Activated CD4-positive, alpha-beta T cell treated with anti-CD3 and anti-CD28 coated beads, Interleukin-2, amount 10 ng/mL, durations not matched to agents 24 days and 14 days (primary cell): ENCODE results near the gene RAI1. TPM values are rescaled to one million over a fixed set of nuclear protein-coding genes. Genes with fewer than 3 reads are reported as not detected.

ENCODE experiments used
- DNase-seq: peaks from one replicate; pipeline ENCODE4 v3.0.0; 2022
- H3K27ac Mint-ChIP-seq: one replicate; pipeline ENCODE4 v1.8.0; 2022; ENCODE audit warnings: mild to moderate bottlenecking, mixed read lengths
- H3K27me3 Mint-ChIP-seq: one replicate; pipeline ENCODE4 v1.8.0; 2022; ENCODE audit warnings: mixed read lengths
- H3K36me3 Mint-ChIP-seq: one replicate; pipeline ENCODE4 v1.8.0; 2022; ENCODE audit warnings: low read depth, mild to moderate bottlenecking, mixed read lengths
- H3K4me1 Mint-ChIP-seq: one replicate; pipeline ENCODE4 v1.8.0; 2021; ENCODE audit warnings: mixed read lengths
- H3K4me3 Mint-ChIP-seq: one replicate; pipeline ENCODE4 v1.8.0; 2022; ENCODE audit warnings: mild to moderate bottlenecking, moderate library complexity, mixed read lengths
- H3K9me3 Mint-ChIP-seq: one replicate; pipeline ENCODE4 v1.8.0; 2021; ENCODE audit warnings: mixed read lengths
- intact Hi-C: fragments of 100-400 bp; cut with micrococcal nuclease; formaldehyde crosslinking; loops from one replicate; pipeline ENCODE4 v1.15.1; 2023
- total RNA-seq: library from RNA; stranded (reverse); gene quantifications from 2 replicates; pipeline ENCODE4 v1.2.3, GENCODE V29; 2022

RAI1 gene
- total RNA-seq, 1 donor from 2014 or later, result 34.5 TPM

DNA sequence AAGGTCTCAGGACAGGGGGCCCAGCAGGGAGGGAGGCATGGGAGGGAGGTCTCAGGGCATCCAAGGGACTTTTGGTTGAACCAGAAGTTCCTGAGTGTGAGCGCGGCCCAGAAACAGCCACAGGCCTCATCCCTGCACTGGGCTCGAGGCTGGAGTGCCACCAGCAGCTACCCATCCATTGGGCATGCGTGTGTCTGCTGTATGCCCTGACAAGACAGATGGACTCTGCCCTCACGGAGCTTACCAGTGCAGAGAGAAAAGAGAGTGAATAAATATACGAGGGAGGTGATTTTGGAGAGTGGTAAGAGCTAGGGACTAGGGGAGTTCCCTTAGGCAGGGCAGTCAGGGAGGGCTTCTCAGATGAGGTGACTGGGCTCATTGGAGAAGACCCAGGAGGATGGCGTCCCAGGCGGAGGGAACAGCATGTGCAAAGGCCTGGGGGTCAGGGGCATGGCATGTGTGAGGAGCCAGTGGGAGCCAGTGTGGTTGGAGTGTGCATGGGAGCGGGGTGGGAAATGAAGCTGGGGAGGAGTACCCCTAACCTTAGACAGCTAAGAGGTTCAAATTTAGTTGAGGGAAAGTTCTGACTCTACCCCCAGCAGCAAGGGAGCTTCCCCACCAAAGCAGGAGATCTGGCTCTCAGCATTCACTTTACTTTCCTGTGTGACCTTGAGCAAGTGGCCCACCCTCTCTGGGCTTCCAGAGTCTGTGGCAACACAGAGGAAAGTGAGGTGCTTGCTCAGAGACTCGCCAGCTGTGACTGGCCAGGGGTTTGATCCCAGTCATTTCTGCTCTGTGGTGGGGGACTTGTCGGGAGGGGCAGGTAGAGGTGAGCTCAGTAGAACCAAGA, 80.9 kb downstream of the RAI1 start:
- Mint-ChIP-seq H3K4me1 (peaks cover 18% of the 10 kb centered on the region), H3K36me3 (peaks cover 1% of the 10 kb centered on the region), H3K9me3 (no peaks in the 10 kb centered on the region), H3K4me3 (no peak overlapping the region), H3K27ac (no peak overlapping the region), H3K27me3 (no peaks in the 10 kb centered on the region)
- intact Hi-C loops, result no loop called here
- no peak for DNase-seq

GRCh38 chr17:17762744-17763105, 81.5 kb downstream of the RAI1 start:
- Mint-ChIP-seq H3K27ac (no peak overlapping the region), H3K4me3 (no peak overlapping the region), H3K9me3 (no peaks in the 10 kb centered on the region), H3K27me3 (no peaks in the 10 kb centered on the region), H3K36me3 (peaks cover 1% of the 10 kb centered on the region), H3K4me1 (peaks cover 14% of the 10 kb centered on the region)
- intact Hi-C loops, result no loop called here
- no peak for DNase-seq

DNA sequence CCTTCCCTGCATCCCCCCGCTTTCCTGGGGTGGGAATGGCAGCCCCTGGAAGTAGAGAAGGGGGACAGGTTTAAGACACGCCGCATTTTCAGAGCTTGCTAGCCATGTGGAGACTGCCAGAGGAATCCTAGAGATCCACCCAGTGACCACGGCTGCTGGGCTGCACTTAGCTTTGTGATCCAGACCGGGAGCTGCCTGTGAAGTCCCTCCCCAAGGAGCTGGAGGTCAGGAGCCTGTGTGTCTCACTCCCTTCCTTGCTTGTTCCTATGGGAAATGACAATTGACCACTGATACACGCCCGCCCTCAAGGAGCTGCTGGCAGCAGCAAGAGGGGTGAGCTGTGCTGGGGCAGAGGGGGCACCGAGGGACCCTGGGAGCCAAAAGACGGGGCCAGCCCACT, 81.9 kb downstream of the RAI1 start:
- Mint-ChIP-seq H3K4me3 (no peak overlapping the region), H3K9me3 (no peaks in the 10 kb centered on the region), H3K27me3 (no peaks in the 10 kb centered on the region), H3K36me3 (peaks cover 1% of the 10 kb centered on the region), H3K4me1 (peaks cover 12% of the 10 kb centered on the region), H3K27ac (no peak overlapping the region)
- no peak for DNase-seq
- intact Hi-C loops, result no loop called here

- no peak overlapping the region for H3K27ac Mint-ChIP-seq
- H3K9me3 Mint-ChIP-seq, result no peaks in the 10 kb centered on the region
- no peak for DNase-seq
- peaks cover 1% of the 10 kb centered on the region for H3K36me3 Mint-ChIP-seq
- peaks cover 12% of the 10 kb centered on the region for H3K4me1 Mint-ChIP-seq
- no peak overlapping the region for H3K4me3 Mint-ChIP-seq
- intact Hi-C loops, result no loop called here
- H3K27me3 Mint-ChIP-seq, result no peaks in the 10 kb centered on the region
Measured at GRCh38 chr17:17763734-17764133, 82.5 kb downstream of the RAI1 start.

- no peak overlapping the region for H3K27ac Mint-ChIP-seq
- DNase-seq, result no peak
- H3K4me3 Mint-ChIP-seq, result no peak overlapping the region
- peaks cover 1% of the 10 kb centered on the region for H3K36me3 Mint-ChIP-seq
- H3K9me3 Mint-ChIP-seq, result no peaks in the 10 kb centered on the region
- no peaks in the 10 kb centered on the region for H3K27me3 Mint-ChIP-seq
- intact Hi-C loops, result no loop called here
- peaks cover 12% of the 10 kb centered on the region for H3K4me1 Mint-ChIP-seq
Measured at GRCh38 chr17:17765359-17766076, 84.3 kb downstream of the RAI1 start.

- Mint-ChIP-seq H3K27me3 (no peaks in the 10 kb centered on the region), H3K36me3 (peaks cover 1% of the 10 kb centered on the region), H3K9me3 (no peaks in the 10 kb centered on the region), H3K4me3 (no peak overlapping the region), H3K27ac (no peak overlapping the region), H3K4me1 (peaks cover 12% of the 10 kb centered on the region)
- intact Hi-C loops, result no loop called here
- DNase-seq, result no peak
Measured at GRCh38 chr17:17766077-17766743, 85.0 kb downstream of the RAI1 start.

DNA sequence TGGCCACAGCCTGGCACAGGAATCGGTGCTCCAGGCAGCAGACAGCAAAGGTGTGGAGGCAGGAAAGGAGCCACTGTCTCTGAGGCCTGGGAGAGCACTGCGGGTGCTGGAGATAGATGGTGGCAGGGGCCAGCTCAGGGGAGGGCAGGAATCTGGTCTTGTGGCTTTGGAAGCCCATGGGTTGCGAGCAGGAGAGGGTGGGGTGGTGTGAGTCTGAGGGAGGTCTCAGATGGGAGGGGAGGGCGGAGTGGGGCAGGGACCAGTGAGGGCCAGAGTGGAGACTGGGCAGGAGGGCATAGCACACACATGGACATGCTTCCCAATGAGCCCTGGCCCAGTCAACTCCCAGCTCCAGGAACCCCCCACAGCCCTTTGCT, 85.5 kb downstream of the RAI1 start:
- Mint-ChIP-seq H3K27me3 (no peaks in the 10 kb centered on the region), H3K36me3 (peaks cover 1% of the 10 kb centered on the region), H3K9me3 (no peaks in the 10 kb centered on the region), H3K27ac (no peak overlapping the region), H3K4me3 (no peak overlapping the region), H3K4me1 (peaks cover 12% of the 10 kb centered on the region)
- intact Hi-C loops, result no loop called here
- no peak for DNase-seq

DNA sequence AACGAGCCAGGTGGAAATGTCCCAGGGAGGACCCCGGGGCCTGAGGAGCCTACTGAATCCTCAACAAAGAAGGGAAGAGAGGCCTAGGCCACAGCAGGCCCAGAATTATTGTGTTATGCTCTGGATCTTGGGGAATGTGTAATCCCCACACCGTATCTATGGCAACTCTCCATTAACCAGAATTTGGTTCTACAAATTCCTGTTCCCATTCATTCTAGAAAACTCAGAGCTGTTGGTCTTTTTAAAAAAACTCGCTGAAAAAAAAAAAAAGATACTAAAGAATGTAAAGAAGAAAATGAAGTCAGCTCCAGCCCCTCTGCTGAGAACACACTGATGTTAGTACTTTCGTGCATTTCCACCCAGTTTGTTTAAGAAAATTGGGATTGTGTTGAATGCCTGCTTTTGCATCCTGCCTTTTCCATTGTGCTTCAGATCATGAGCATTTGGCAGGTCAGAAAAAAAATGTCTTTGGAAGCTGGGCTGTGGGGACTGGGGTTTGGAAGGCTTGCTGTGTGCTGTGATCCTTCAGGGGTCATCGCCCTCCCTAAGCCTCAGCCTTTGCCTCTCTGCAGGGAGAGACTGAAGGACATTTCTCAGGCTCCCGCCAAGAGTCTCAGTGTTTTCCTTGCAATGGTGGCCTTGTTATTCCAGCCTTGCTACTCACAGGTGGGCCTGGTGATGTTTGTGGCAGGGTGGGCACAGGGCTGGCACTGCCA, 86.1 kb downstream of the RAI1 start:
- no peak for DNase-seq
- Mint-ChIP-seq H3K4me3 (no peak overlapping the region), H3K4me1 (peaks cover 14% of the 10 kb centered on the region), H3K27ac (no peak overlapping the region), H3K27me3 (no peaks in the 10 kb centered on the region), H3K9me3 (no peaks in the 10 kb centered on the region), H3K36me3 (peaks cover 1% of the 10 kb centered on the region)
- intact Hi-C loops, result no loop called here

DNA sequence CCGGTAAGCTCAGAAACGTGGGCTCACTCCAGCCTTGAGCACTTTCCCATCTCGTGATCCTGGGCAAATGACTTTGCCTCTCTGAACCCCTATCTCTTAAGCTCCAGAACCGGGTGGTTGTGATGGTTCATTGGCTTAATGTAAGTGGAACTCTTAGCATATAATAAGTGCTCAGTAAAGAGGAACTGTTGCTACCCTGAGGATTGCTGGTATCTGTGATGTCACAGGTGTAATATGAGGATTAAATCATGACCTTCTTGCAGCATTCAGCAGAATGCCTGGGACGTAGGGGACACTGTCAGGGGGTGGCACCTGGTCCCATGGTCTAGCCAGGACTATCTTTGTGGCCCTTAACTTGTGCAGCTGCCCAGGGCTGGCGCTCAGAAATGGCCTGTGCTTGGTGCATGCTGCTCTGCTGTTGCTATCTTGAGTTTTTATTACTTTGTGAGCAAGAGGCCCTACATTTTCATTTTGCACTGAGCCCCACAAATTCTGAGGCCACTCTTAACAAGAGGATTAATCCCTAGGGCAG, 86.7 kb downstream of the RAI1 start:
- H3K27me3 Mint-ChIP-seq, result no peaks in the 10 kb centered on the region
- intact Hi-C loops, result no loop called here
- H3K4me3 Mint-ChIP-seq, result no peak overlapping the region
- DNase-seq, result no peak
- H3K27ac Mint-ChIP-seq, result no peak overlapping the region
- no peaks in the 10 kb centered on the region for H3K9me3 Mint-ChIP-seq
- H3K36me3 Mint-ChIP-seq, result peaks cover 1% of the 10 kb centered on the region
- H3K4me1 Mint-ChIP-seq, result peaks cover 17% of the 10 kb centered on the region

DNA sequence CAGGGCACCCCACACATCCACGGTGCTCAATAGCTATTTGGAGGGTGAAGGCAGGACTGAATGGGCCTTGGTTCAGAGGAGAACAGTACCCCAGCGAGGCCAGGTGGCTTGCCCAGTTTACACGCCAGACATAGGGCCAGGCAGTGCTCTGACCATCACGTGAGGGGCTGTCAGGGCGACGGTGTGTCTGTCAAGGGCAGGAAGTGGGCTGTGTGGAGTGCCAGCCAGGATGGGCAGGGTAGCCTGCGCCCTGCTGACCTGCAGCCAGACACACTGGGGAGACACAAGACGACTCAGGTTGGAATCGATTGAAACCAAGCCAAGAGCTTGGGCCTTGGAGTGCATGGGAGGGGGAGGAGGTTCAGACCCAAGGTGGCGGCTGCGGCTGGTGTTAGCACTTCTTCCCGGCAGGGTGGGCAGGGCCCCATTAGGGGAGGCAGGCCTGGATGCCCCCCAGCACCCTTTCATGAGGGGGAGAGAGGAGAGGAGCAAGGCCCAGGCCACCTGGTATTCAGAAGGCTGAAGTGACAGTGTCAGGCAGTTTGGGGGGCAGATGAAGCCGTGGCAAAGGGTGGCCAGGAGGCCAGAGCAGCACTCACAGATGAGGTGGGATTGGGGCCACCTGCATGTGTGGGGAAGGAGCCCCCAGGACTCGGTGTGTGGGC, 87.3 kb downstream of the RAI1 start:
- intact Hi-C loops, result no loop called here
- no peak overlapping the region for H3K27ac Mint-ChIP-seq
- no peaks in the 10 kb centered on the region for H3K27me3 Mint-ChIP-seq
- H3K36me3 Mint-ChIP-seq, result peaks cover 1% of the 10 kb centered on the region
- H3K9me3 Mint-ChIP-seq, result no peaks in the 10 kb centered on the region
- no peak overlapping the region for H3K4me3 Mint-ChIP-seq
- peaks cover 17% of the 10 kb centered on the region for H3K4me1 Mint-ChIP-seq
- no peak for DNase-seq

GRCh38 chr17:17769869-17770631, 88.8 kb downstream of the RAI1 start:
- H3K27me3 Mint-ChIP-seq, result no peaks in the 10 kb centered on the region

DNA sequence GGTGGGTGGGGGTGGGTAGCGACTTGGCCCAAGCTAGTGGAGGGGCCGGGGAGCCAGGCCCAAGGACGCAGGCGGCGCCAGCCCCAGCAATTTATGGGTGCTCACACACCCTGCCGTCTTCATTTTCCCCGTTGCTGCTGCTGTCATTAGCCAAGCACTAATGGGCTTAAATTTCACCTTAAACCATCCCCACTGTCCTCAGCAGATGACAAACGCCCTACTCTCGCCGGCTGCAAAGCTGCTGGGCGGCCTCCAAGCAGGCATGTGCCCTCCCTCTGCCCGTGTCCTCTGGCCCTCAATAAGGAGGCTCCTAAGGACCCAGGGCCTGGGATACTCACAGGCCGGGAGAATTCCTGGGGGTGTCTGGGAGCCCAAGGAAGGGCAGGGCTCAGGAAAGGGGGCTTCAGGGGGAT, 89.4 kb downstream of the RAI1 start:
- H3K4me3 Mint-ChIP-seq, result no peak overlapping the region
- no peaks in the 10 kb centered on the region for H3K27me3 Mint-ChIP-seq
- intact Hi-C loops, result no loop called here
- no peak for DNase-seq
- peaks cover 11% of the 10 kb centered on the region for H3K4me1 Mint-ChIP-seq
- no peaks in the 10 kb centered on the region for H3K36me3 Mint-ChIP-seq
- H3K9me3 Mint-ChIP-seq, result no peaks in the 10 kb centered on the region
- no peak overlapping the region for H3K27ac Mint-ChIP-seq

More at GRCh38 chr17:17769869-17770631, 88.8 kb downstream of the RAI1 start:
- Mint-ChIP-seq H3K4me1 (peaks cover 13% of the 10 kb centered on the region), H3K4me3 (no peak overlapping the region), H3K9me3 (no peaks in the 10 kb centered on the region), H3K27ac (no peak overlapping the region), H3K36me3 (no peaks in the 10 kb centered on the region)
- no peak for DNase-seq
- intact Hi-C loops, result no loop called here
